HepG2 (cell line): Measurements from ENCODE around the gene GSPT1. TPM values are rescaled to one million over a fixed set of nuclear protein-coding genes. Genes with fewer than 3 reads are reported as not detected.

Experiments used
- CC2D1A ChIP-seq: sonication (generic); formaldehyde crosslinking; IDR thresholded peaks from 2 replicates; pipeline ENCODE4 v1.8.1; 2023; ENCODE audit warnings: mild to moderate bottlenecking, missing genetic modification reagents
- IRF2 ChIP-seq: IDR thresholded peaks from 2 replicates; pipeline ENCODE4 v1.6.1; 2018; ENCODE audit warnings: missing genetic modification reagents, missing compliant biosample characterization
- MAZ ChIP-seq, 2 experiments: sonication (generic) in 1 of 2; formaldehyde crosslinking in 1 of 2; IDR thresholded peaks; 2 replicates each; pipeline versions ENCODE4 v1.5.0 to v1.6.1; 2012 to 2020; ENCODE audit warnings: low read depth in 2 of 2, mild to moderate bottlenecking in 2 of 2, borderline replicate concordance in 1 of 2, improper control_type of control experiment in 1 of 2, low read length in 1 of 2, missing genetic modification reagents in 1 of 2, moderate library complexity in 1 of 2
- MYC ChIP-seq: sonication (generic); formaldehyde crosslinking; IDR thresholded peaks from 2 replicates; pipeline ENCODE4 v1.9.0; 2021; ENCODE audit warnings: missing genetic modification reagents, borderline replicate concordance
- NFYB ChIP-seq: sonication (generic); formaldehyde crosslinking; IDR thresholded peaks from 2 replicates; pipeline ENCODE4 v1.4.0; 2020; ENCODE audit warnings: missing genetic modification reagents
- SALL2 ChIP-seq: sonication (generic); formaldehyde crosslinking; IDR thresholded peaks from 2 replicates; pipeline ENCODE4 v1.8.1; 2023; ENCODE audit warnings: mild to moderate bottlenecking, missing genetic modification reagents, inconsistent platforms
- SP1 ChIP-seq, 2 experiments: fragments of 450-650 bp in 1 of 2; sonication (generic) in 1 of 2; formaldehyde crosslinking in 1 of 2; IDR thresholded peaks; 2 replicates each; pipeline versions ENCODE4 v1.4.0 to v1.6.1; 2016 to 2020; ENCODE audit warnings: missing genetic modification reagents in 1 of 2
- THAP11 ChIP-seq: IDR thresholded peaks from 2 replicates; pipeline ENCODE4 v1.6.1; 2016; ENCODE audit warnings: missing biosample characterization, missing genetic modification reagents
- ZNF564 ChIP-seq: sonication (generic); formaldehyde crosslinking; IDR thresholded peaks from 2 replicates; pipeline ENCODE4 v1.8.1; 2023; ENCODE audit warnings: mild to moderate bottlenecking, missing genetic modification reagents
- polyA plus RNA-seq, 8 experiments: library from polyadenylated mRNA; depleted of rRNA in 3 of 8; stranded (reverse) in 7 of 8; unstranded in 1 of 8; fragments of >200 nt; fragmentation: Illumina TruSeq in 4 of 8; extraction: Trizol in 4 of 8; gene quantifications; 2 replicates each; pipeline versions ENCODE4 v1.2.1 to v1.2.3, GENCODE V29; 2011 to 2016; ENCODE audit warnings: low read depth in 4 of 8, missing spikeins in 1 of 8, mixed read lengths in 1 of 8; ENCODE audit not compliant: insufficient read depth in 1 of 8
- total RNA-seq, 5 experiments: library from RNA; depleted of rRNA; stranded (reverse); fragments of >200 nt; fragmentation: Illumina TruSeq; extraction: Trizol; gene quantifications; 2 replicates each; pipeline ENCODE4 v1.2.3, GENCODE V29; 2016; ENCODE audit warnings: low read depth in 1 of 5
- TF ChIP-seq, protein P1 (sequence below): sonication (generic); formaldehyde crosslinking; IDR thresholded peaks from 2 replicates; pipeline ENCODE4 v1.4.0; 2020; ENCODE audit warnings: missing genetic modification reagents, borderline replicate concordance
- TF ChIP-seq, protein P2 (sequence below): sonication (generic); formaldehyde crosslinking; IDR thresholded peaks from 2 replicates; pipeline ENCODE4 v1.4.0; 2020; ENCODE audit warnings: missing genetic modification reagents
- TF ChIP-seq, protein P3 (sequence below): sonication (generic); formaldehyde crosslinking; IDR thresholded peaks from 2 replicates; pipeline ENCODE4 v1.5.0; 2020; ENCODE audit warnings: mild to moderate bottlenecking, missing genetic modification reagents, borderline replicate concordance
- TF ChIP-seq, protein P4 (sequence below): sonication (generic); formaldehyde crosslinking; IDR thresholded peaks from 2 replicates; pipeline ENCODE4 v1.4.0; 2020; ENCODE audit warnings: missing genetic modification reagents

The GSPT1 gene
- total and polyA plus RNA-seq, 2 of the 13 experiments (the other 11 are each of a cell fraction or from before 2014, with no cell fraction given), result 120 to 316 TPM

DNA sequence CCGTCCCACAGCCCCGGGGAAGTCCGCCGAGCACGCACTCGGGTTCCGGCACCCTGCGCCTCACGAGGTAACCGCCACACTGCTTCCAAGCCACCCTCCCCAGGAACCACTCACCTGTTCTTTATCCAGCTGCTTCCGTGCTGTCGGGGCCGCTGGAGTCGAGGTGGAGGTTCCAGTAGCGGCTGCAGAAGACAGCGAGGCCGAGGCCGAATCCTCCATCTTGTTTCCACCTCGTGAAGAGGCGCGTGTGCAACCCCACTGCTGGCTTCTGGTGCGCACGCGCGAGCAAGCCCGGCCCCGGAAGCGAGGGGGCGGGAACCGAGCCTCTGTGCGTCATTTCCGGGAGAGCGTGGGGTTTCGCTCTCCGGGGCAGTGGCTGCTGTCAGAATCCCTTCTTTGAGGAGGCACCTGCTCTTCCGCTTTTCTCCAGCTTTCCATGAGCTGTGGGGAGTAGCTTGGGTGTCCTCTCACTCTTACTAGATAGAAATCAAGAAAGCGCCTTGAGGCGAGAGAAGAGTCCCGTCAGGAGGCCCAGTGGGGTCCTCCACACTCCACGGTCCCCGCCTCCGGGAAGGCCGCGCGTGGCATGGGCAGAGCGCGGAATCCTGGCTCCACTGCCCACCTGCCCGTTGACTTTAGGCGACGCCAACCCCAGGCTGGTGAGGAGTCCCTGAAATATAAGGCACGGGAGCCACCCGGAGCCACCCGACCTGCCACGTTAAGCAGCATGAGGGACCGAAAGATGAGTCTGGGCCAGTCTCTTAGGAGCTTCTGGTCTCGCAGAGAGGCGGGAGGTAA, 64.3 kb downstream of the GSPT1 start, which contains the start of gene RSL1D1 (continued):
- TF ChIP-seq, protein P1, sequence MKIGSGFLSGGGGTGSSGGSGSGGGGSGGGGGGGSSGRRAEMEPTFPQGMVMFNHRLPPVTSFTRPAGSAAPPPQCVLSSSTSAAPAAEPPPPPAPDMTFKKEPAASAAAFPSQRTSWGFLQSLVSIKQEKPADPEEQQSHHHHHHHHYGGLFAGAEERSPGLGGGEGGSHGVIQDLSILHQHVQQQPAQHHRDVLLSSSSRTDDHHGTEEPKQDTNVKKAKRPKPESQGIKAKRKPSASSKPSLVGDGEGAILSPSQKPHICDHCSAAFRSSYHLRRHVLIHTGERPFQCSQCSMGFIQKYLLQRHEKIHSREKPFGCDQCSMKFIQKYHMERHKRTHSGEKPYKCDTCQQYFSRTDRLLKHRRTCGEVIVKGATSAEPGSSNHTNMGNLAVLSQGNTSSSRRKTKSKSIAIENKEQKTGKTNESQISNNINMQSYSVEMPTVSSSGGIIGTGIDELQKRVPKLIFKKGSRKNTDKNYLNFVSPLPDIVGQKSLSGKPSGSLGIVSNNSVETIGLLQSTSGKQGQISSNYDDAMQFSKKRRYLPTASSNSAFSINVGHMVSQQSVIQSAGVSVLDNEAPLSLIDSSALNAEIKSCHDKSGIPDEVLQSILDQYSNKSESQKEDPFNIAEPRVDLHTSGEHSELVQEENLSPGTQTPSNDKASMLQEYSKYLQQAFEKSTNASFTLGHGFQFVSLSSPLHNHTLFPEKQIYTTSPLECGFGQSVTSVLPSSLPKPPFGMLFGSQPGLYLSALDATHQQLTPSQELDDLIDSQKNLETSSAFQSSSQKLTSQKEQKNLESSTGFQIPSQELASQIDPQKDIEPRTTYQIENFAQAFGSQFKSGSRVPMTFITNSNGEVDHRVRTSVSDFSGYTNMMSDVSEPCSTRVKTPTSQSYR, result no peak
- peak; percentile 100 for TF ChIP-seq MYC (CRISPR knock-in tag)
- TF ChIP-seq, protein P2, sequence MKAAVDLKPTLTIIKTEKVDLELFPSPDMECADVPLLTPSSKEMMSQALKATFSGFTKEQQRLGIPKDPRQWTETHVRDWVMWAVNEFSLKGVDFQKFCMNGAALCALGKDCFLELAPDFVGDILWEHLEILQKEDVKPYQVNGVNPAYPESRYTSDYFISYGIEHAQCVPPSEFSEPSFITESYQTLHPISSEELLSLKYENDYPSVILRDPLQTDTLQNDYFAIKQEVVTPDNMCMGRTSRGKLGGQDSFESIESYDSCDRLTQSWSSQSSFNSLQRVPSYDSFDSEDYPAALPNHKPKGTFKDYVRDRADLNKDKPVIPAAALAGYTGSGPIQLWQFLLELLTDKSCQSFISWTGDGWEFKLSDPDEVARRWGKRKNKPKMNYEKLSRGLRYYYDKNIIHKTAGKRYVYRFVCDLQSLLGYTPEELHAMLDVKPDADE (CRISPR knock-in tag), result no peak
- TF ChIP-seq CC2D1A (CRISPR knock-in tag), result peak; percentile 90
- peak; percentile 40; the same call in 1 of the 2 replicates for TF ChIP-seq ZNF564 (CRISPR knock-in tag)
- TF ChIP-seq IRF2 (CRISPR knock-in tag), result peak; percentile 96
- TF ChIP-seq, protein P3, sequence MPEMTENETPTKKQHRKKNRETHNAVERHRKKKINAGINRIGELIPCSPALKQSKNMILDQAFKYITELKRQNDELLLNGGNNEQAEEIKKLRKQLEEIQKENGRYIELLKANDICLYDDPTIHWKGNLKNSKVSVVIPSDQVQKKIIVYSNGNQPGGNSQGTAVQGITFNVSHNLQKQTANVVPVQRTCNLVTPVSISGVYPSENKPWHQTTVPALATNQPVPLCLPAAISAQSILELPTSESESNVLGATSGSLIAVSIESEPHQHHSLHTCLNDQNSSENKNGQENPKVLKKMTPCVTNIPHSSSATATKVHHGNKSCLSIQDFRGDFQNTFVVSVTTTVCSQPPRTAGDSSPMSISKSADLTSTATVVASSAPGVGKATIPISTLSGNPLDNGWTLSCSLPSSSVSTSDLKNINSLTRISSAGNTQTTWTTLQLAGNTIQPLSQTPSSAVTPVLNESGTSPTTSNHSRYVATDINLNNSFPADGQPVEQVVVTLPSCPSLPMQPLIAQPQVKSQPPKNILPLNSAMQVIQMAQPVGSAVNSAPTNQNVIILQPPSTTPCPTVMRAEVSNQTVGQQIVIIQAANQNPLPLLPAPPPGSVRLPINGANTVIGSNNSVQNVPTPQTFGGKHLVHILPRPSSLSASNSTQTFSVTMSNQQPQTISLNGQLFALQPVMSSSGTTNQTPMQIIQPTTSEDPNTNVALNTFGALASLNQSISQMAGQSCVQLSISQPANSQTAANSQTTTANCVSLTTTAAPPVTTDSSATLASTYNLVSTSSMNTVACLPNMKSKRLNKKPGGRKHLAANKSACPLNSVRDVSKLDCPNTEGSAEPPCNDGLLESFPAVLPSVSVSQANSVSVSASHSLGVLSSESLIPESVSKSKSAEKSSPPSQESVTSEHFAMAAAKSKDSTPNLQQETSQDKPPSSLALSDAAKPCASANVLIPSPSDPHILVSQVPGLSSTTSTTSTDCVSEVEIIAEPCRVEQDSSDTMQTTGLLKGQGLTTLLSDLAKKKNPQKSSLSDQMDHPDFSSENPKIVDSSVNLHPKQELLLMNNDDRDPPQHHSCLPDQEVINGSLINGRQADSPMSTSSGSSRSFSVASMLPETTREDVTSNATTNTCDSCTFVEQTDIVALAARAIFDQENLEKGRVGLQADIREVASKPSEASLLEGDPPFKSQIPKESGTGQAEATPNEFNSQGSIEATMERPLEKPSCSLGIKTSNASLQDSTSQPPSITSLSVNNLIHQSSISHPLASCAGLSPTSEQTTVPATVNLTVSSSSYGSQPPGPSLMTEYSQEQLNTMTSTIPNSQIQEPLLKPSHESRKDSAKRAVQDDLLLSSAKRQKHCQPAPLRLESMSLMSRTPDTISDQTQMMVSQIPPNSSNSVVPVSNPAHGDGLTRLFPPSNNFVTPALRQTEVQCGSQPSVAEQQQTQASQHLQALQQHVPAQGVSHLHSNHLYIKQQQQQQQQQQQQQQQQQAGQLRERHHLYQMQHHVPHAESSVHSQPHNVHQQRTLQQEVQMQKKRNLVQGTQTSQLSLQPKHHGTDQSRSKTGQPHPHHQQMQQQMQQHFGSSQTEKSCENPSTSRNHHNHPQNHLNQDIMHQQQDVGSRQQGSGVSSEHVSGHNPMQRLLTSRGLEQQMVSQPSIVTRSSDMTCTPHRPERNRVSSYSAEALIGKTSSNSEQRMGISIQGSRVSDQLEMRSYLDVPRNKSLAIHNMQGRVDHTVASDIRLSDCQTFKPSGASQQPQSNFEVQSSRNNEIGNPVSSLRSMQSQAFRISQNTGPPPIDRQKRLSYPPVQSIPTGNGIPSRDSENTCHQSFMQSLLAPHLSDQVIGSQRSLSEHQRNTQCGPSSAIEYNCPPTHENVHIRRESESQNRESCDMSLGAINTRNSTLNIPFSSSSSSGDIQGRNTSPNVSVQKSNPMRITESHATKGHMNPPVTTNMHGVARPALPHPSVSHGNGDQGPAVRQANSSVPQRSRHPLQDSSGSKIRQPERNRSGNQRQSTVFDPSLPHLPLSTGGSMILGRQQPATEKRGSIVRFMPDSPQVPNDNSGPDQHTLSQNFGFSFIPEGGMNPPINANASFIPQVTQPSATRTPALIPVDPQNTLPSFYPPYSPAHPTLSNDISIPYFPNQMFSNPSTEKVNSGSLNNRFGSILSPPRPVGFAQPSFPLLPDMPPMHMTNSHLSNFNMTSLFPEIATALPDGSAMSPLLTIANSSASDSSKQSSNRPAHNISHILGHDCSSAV, result peak; percentile 94; the same call in 1 of the 2 replicates
- peak; percentile 65 for TF ChIP-seq MAZ (IDR thresholded peaks at IDR 0.05; ENCODE audit: borderline replicate concordance, low read depth, low read length)
- TF ChIP-seq MAZ (CRISPR knock-in tag; IDR thresholded peaks at IDR 0.05; ENCODE audit: low read depth), result peak; percentile 93
- TF ChIP-seq THAP11, result peak; percentile 94
- TF ChIP-seq NFYB (CRISPR knock-in tag), result no peak
- TF ChIP-seq SP1 (IDR thresholded peaks at IDR 0.05), result no peak
- TF ChIP-seq SP1 (CRISPR knock-in tag; IDR thresholded peaks at IDR 0.05), result peak; percentile 93
- TF ChIP-seq, protein P4, sequence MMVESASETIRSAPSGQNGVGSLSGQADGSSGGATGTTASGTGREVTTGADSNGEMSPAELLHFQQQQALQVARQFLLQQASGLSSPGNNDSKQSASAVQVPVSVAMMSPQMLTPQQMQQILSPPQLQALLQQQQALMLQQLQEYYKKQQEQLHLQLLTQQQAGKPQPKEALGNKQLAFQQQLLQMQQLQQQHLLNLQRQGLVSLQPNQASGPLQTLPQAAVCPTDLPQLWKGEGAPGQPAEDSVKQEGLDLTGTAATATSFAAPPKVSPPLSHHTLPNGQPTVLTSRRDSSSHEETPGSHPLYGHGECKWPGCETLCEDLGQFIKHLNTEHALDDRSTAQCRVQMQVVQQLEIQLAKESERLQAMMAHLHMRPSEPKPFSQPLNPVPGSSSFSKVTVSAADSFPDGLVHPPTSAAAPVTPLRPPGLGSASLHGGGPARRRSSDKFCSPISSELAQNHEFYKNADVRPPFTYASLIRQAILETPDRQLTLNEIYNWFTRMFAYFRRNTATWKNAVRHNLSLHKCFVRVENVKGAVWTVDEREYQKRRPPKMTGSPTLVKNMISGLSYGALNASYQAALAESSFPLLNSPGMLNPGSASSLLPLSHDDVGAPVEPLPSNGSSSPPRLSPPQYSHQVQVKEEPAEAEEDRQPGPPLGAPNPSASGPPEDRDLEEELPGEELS (CRISPR knock-in tag), result peak; percentile 57; the same call in 1 of the 2 replicates
- peak; percentile 85 for TF ChIP-seq SALL2
